ENCODE data around the gene HEPN1.

- TF ChIP-seq USF1 (IDR thresholded peaks at IDR 0.05) (no peak), TCF12 (IDR thresholded peaks at IDR 0.05; ENCODE audit: low read depth) (no peak), CEBPB (IDR thresholded peaks at IDR 0.05) (no peak), RAD21 (IDR thresholded peaks at IDR 0.05; ENCODE audit: low read depth) (no peak), EP300 (IDR thresholded peaks at IDR 0.05; ENCODE audit: borderline replicate concordance) (no peak), YY1 (IDR thresholded peaks at IDR 0.05; ENCODE audit: low read depth) (no peak)
- TF ChIP-seq, protein P1, sequence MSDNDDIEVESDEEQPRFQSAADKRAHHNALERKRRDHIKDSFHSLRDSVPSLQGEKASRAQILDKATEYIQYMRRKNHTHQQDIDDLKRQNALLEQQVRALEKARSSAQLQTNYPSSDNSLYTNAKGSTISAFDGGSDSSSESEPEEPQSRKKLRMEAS (IDR thresholded peaks at IDR 0.05), result no peak
- TF ChIP-seq, protein P2, sequence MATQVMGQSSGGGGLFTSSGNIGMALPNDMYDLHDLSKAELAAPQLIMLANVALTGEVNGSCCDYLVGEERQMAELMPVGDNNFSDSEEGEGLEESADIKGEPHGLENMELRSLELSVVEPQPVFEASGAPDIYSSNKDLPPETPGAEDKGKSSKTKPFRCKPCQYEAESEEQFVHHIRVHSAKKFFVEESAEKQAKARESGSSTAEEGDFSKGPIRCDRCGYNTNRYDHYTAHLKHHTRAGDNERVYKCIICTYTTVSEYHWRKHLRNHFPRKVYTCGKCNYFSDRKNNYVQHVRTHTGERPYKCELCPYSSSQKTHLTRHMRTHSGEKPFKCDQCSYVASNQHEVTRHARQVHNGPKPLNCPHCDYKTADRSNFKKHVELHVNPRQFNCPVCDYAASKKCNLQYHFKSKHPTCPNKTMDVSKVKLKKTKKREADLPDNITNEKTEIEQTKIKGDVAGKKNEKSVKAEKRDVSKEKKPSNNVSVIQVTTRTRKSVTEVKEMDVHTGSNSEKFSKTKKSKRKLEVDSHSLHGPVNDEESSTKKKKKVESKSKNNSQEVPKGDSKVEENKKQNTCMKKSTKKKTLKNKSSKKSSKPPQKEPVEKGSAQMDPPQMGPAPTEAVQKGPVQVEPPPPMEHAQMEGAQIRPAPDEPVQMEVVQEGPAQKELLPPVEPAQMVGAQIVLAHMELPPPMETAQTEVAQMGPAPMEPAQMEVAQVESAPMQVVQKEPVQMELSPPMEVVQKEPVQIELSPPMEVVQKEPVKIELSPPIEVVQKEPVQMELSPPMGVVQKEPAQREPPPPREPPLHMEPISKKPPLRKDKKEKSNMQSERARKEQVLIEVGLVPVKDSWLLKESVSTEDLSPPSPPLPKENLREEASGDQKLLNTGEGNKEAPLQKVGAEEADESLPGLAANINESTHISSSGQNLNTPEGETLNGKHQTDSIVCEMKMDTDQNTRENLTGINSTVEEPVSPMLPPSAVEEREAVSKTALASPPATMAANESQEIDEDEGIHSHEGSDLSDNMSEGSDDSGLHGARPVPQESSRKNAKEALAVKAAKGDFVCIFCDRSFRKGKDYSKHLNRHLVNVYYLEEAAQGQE (IDR thresholded peaks at IDR 0.05; ENCODE audit: low read depth), result no peak
These were observed 32.3 kb downstream of the HEPN1 start for GRCh38 chr11:124951341-124951740.
